ENCODE data around the gene ZNF385C.

ZNF385C gene

DNA sequence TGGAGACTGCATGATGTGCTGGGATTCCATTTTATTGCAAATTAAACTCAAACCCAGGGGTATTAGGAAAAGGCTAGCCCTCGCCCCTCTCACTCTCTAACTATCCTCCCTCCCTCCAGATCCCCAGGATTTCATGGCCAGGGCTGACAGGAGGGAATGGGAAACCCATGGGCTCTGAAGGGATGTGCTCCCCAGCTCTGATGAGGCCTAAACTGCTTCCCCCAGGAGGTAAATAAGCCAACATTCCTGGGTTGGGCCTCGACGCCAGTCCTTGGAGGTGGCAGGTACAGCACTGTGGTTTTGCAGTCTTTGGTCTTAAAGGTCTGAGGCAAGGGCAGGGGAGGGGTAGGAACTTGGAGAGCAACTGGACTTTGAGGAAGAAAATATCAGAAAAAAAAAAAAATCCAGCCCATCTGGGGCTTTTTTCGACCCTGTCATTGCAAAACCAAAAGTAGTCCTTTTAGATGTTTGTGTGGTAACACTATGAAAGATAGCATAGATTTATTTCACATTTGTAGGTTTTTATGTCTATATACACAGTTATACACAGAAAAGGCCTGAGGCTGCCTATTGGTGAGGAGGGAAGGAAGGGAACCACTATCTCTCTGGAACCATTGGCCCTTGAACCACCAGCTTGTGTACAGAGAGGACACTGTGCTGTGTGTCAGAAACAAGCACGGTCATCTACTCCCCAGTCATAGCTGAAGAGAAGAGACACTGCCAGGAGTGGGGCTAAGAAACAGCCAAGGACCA, 59.9 kb downstream of the ZNF385C start:
- H3K9me3 ChIP-seq (ENCODE audit: control insufficient read depth, insufficient read depth, low read length): no peaks in the 10 kb centered on the region
- WGBS (ENCODE audit: insufficient coverage, insufficient read length): no CpG with 5 or more reads among the region's 5 CpGs
- H3K27me3 ChIP-seq (ENCODE audit: control insufficient read depth, insufficient read depth, low read length): no peaks in the 10 kb centered on the region
- no peaks in the 10 kb centered on the region; the same call in 1 of the 2 replicates for H3K4me1 ChIP-seq (ENCODE audit: control insufficient read depth, insufficient read depth, low read length)
- H3K4me3 ChIP-seq (ENCODE audit: low read length): no peak overlapping the region
- no peaks in the 10 kb centered on the region for H3K36me3 ChIP-seq (ENCODE audit: control insufficient read depth, insufficient read depth, low read length)
- H3K27ac ChIP-seq (ENCODE audit: low read length): no peak overlapping the region
- no peak for DNase-seq (ENCODE audit: low read depth, low spot score)

DNA sequence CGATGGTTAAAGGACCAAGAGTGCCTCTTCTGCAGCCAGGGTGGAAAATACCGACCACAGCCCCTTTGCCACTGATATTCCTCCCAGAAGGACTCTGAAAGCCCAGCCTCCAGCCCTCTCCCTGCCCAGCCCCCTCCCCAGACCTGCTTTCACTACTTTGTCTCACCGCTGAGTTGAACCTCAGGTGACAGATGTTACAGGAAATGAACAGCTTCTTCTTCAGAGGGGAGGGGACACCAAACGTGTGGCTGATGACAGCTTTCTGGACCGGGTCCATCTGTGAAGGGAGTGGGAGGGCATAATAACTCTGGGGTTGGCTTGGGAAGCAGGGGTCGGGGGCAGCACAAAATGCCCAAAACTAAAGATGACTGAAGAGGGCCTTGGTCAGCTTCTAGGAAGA, 64.2 kb downstream of the ZNF385C start:
- H3K4me1 ChIP-seq (ENCODE audit: control insufficient read depth, insufficient read depth, low read length): no peaks in the 10 kb centered on the region
- no peak overlapping the region for H3K27ac ChIP-seq (ENCODE audit: low read length)
- no peaks in the 10 kb centered on the region for H3K9me3 ChIP-seq (ENCODE audit: control insufficient read depth, insufficient read depth, low read length)
- DNase-seq (ENCODE audit: low read depth, low spot score): no peak
- no peaks in the 10 kb centered on the region for H3K36me3 ChIP-seq (ENCODE audit: control insufficient read depth, insufficient read depth, low read length)
- WGBS (ENCODE audit: insufficient coverage, insufficient read length): no CpG with 5 or more reads among the region's 6 CpGs
- H3K27me3 ChIP-seq (ENCODE audit: control insufficient read depth, insufficient read depth, low read length): no peaks in the 10 kb centered on the region
- H3K4me3 ChIP-seq (ENCODE audit: low read length): no peak overlapping the region

DNA sequence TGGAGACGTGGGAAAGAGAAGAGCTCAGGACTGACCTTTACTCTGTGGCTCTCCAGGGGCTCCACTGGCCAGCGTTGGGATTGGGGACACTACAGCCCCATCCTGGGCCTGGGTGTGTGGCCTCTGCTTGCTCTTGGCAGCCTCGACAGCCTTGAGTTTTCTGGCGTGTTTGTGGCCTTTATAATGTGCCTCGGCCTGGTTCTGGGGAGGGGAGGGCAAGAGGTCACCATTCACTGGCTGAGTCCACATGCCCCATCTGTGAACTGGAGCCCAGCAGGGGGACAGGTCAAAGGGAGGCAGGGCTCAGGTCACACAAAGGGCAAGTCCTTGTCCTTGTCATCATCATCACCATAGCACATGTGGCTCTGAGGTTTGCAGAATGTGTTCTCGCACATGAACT, 66.7 kb downstream of the ZNF385C start:
- peaks cover 8% of the 10 kb centered on the region; the same call in 1 of the 2 replicates for H3K4me1 ChIP-seq (ENCODE audit: control insufficient read depth, insufficient read depth, low read length)
- no peak overlapping the region for H3K27ac ChIP-seq (ENCODE audit: low read length)
- H3K4me3 ChIP-seq (ENCODE audit: low read length): no peak overlapping the region
- no peaks in the 10 kb centered on the region for H3K9me3 ChIP-seq (ENCODE audit: control insufficient read depth, insufficient read depth, low read length)
- 0 out of 2 replicates have a peak, but pooled peaks cover 3% of the 10 kb centered on the region for H3K36me3 ChIP-seq (ENCODE audit: control insufficient read depth, insufficient read depth, low read length)
- no CpG with 5 or more reads among the region's 6 CpGs for whole genome bisulfite sequencing (ENCODE audit: insufficient coverage, insufficient read length)
- H3K27me3 ChIP-seq (ENCODE audit: control insufficient read depth, insufficient read depth, low read length): no peaks in the 10 kb centered on the region
- DNase-seq (ENCODE audit: low read depth, low spot score): no peak

DNA sequence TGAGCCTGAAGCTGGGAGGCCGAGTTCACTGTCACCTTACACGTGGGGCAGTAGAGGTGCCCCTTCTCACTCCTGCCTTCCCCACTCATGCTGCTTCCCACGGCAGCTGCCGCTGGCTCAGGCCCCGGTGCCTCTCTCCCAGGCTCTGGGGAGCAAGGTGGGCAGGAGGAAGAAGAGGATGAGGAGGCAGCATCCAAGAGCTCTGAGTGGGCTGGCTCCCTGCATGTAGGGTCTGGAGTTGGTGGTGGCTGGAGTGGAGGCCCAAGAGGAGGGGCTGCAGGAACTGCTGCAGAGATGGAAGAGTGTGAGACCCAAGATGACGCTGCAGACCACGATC, 69.5 kb downstream of the ZNF385C start:
- Histone ChIP-seq H3K27me3 (ENCODE audit: control insufficient read depth, insufficient read depth, low read length) (no peaks in the 10 kb centered on the region), H3K4me1 (ENCODE audit: control insufficient read depth, insufficient read depth, low read length) (peaks cover 8% of the 10 kb centered on the region; the same call in 1 of the 2 replicates), H3K9me3 (ENCODE audit: control insufficient read depth, insufficient read depth, low read length) (no peaks in the 10 kb centered on the region), H3K4me3 (ENCODE audit: low read length) (no peak overlapping the region), H3K27ac (ENCODE audit: low read length) (no peak overlapping the region), H3K36me3 (ENCODE audit: control insufficient read depth, insufficient read depth, low read length) (peaks cover 8% of the 10 kb centered on the region)
- DNase-seq (ENCODE audit: low read depth, low spot score): no peak
- WGBS (ENCODE audit: insufficient coverage, insufficient read length): no CpG with 5 or more reads among the region's 7 CpGs

DNA sequence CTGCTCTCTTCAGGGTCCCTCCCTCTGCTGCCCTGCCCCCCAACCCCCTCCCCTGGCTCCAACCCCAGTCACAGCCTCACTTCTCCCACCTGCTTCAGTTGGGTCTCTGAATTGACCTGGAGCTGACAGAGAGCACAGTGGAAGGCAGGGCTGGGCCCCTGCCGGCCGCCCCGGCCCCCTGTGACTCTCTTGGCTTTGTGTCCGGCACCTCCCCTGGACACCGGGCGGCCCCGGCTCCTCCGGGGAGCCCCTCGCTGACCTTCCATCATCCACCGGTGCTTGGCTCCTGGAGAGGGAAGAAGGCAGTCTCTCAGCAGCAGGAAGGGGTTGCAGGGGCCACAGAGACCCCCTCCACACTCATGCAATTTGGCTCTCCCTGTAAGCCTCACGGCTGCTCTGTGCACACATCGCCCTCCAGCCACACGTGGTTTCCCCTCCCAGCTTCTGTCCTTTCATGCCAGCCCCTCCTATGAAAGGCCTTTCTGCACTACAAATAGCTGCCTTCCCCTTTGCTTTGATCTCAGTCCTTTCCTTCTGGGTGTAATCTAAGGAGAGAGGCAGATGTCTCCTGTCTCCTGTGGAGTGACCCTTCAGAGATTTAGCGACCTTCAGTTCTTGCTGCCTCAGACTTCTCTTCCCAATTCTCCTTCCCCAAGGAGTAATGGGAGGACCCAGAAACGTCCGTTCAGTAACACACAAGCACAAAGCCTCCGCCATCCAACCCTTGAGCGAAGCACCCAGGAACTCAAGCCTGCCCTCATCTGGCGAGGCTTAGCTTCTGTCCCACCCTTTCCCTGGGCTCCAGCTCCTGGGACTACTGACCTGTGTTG, 70.1 kb downstream of the ZNF385C start:
- peaks cover 8% of the 10 kb centered on the region; the same call in 1 of the 2 replicates for H3K4me1 ChIP-seq (ENCODE audit: control insufficient read depth, insufficient read depth, low read length)
- no peak for DNase-seq (ENCODE audit: low read depth, low spot score)

DNA sequence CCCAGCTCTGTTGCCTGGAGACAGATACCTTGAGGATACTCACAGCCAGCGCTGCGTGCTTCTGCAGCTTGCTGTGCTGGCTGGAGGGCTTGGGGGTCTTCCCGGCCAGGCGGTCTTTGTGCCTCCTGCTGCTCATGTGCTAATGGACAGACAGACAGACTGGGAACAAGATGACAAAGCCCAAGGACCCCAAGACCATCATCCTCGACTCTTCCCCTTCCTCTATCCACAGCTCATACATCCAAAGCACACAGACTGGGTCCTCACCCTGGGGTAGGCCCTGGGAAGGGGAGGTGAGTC, 70.7 kb downstream of the ZNF385C start:
- peaks cover 17% of the 10 kb centered on the region for H3K36me3 ChIP-seq (ENCODE audit: control insufficient read depth, insufficient read depth, low read length)
- H3K27me3 ChIP-seq (ENCODE audit: control insufficient read depth, insufficient read depth, low read length): no peaks in the 10 kb centered on the region
- no peak for DNase-seq (ENCODE audit: low read depth, low spot score)
- no CpG with 5 or more reads among the region's 5 CpGs for WGBS (ENCODE audit: insufficient coverage, insufficient read length)
- H3K9me3 ChIP-seq (ENCODE audit: control insufficient read depth, insufficient read depth, low read length): no peaks in the 10 kb centered on the region
- H3K4me3 ChIP-seq (ENCODE audit: low read length): no peak overlapping the region
- H3K4me1 ChIP-seq (ENCODE audit: control insufficient read depth, insufficient read depth, low read length): peaks cover 8% of the 10 kb centered on the region; the same call in 1 of the 2 replicates
- no peak overlapping the region for H3K27ac ChIP-seq (ENCODE audit: low read length)

More for the DNA sequence above, 70.1 kb downstream of the ZNF385C start:
- Histone ChIP-seq H3K27ac (ENCODE audit: low read length) (no peak overlapping the region), H3K4me3 (ENCODE audit: low read length) (no peak overlapping the region), H3K9me3 (ENCODE audit: control insufficient read depth, insufficient read depth, low read length) (no peaks in the 10 kb centered on the region), H3K36me3 (ENCODE audit: control insufficient read depth, insufficient read depth, low read length) (peaks cover 13% of the 10 kb centered on the region), H3K27me3 (ENCODE audit: control insufficient read depth, insufficient read depth, low read length) (no peaks in the 10 kb centered on the region)
- WGBS (ENCODE audit: insufficient coverage, insufficient read length): no CpG with 5 or more reads among the region's 19 CpGs

DNA sequence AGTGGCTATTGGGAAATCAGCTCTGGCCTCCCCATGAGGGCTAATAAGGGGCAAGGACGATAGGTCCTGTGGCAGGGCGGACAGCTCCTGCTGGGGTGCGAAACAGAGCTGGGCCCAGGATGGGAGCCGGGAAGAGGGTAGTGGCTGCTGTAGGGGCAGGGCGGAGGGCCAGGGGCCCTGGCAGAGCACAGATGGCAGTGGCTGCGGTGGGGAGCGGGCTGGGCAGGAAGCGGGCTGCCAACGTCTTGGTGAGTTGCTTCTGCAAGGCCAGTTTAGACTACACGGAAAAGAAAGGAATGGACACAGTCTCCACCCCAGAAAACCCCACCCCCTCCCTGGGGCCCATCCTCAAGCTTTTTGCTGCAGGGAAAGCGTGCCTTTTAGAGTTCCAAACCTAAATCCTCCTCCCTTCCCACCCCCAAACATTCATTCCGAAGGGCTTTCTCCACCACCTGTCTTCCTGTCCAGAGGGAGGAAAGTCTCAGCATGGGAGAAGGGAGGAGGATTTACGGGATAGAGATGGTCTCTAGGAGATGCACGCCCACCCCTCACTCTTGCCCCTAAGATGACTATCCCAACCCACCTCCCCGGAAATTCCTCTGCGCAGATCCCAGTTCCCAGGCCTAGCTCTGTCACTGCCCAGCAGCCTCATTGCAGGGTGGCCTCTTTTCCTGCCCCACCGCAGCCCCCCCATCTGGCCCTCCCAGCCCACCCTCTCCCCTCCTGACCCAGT, 71.2 kb downstream of the ZNF385C start:
- Histone ChIP-seq H3K4me1 (ENCODE audit: control insufficient read depth, insufficient read depth, low read length) (peaks cover 8% of the 10 kb centered on the region; the same call in 1 of the 2 replicates), H3K9me3 (ENCODE audit: control insufficient read depth, insufficient read depth, low read length) (no peaks in the 10 kb centered on the region), H3K36me3 (ENCODE audit: control insufficient read depth, insufficient read depth, low read length) (peaks cover 19% of the 10 kb centered on the region), H3K27ac (ENCODE audit: low read length) (no peak overlapping the region), H3K27me3 (ENCODE audit: control insufficient read depth, insufficient read depth, low read length) (no peaks in the 10 kb centered on the region), H3K4me3 (ENCODE audit: low read length) (no peak overlapping the region)
- WGBS (ENCODE audit: insufficient coverage, insufficient read length): no CpG with 5 or more reads among the region's 17 CpGs
- no peak for DNase-seq (ENCODE audit: low read depth, low spot score)

DNA sequence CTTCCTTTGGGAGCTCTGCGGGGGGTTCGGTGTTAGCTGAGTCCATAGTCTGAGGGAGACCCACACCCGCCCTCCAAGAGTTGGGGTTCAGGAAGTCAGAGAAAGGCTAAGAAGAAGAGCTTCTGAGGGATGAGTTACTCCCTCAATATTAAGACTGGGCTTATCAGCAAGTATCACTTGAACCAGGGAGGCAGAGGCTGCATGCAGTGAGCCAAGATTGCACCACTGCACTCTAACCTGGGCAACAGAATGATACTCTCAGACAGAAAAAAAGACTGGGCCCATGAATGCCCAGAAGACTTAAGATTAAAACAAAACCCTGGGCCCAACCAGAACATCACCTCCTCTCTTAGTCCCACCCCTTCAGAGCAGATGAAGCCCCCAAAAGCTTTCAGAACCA, 72.3 kb downstream of the ZNF385C start:
- Histone ChIP-seq H3K9me3 (ENCODE audit: control insufficient read depth, insufficient read depth, low read length) (no peaks in the 10 kb centered on the region), H3K4me3 (ENCODE audit: low read length) (no peak overlapping the region), H3K27me3 (ENCODE audit: control insufficient read depth, insufficient read depth, low read length) (no peaks in the 10 kb centered on the region), H3K36me3 (ENCODE audit: control insufficient read depth, insufficient read depth, low read length) (peaks cover 19% of the 10 kb centered on the region), H3K4me1 (ENCODE audit: control insufficient read depth, insufficient read depth, low read length) (peaks cover 8% of the 10 kb centered on the region; the same call in 1 of the 2 replicates), H3K27ac (ENCODE audit: low read length) (no peak overlapping the region)
- DNase-seq (ENCODE audit: low read depth, low spot score): no peak
- WGBS (ENCODE audit: insufficient coverage, insufficient read length): no CpG with 5 or more reads among the region's 3 CpGs

DNA sequence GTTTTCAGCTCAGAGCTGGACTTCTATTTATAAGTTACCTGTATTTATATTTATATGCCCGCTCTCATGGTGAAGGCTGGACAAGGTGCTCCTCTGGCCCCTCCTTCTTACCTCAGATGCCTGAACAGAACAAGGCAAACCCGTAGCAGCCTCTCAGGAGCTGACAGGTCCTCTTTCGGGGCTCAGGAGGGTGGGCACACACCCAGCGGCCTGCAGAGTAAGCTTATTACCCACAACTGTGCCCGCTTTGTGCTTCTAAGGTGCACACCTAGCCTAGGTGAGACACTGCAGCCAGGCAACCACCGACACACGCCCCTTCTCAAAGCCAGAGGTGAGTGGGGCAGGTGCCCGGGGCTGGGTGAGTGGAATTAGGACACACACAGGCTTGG, 73.1 kb downstream of the ZNF385C start:
- DNase-seq (ENCODE audit: low read depth, low spot score): no peak
- WGBS (ENCODE audit: insufficient coverage, insufficient read length): no CpG with 5 or more reads among the region's 8 CpGs
- H3K27me3 ChIP-seq (ENCODE audit: control insufficient read depth, insufficient read depth, low read length): no peaks in the 10 kb centered on the region
- H3K36me3 ChIP-seq (ENCODE audit: control insufficient read depth, insufficient read depth, low read length): peaks cover 19% of the 10 kb centered on the region
- no peaks in the 10 kb centered on the region for H3K9me3 ChIP-seq (ENCODE audit: control insufficient read depth, insufficient read depth, low read length)
- H3K27ac ChIP-seq (ENCODE audit: low read length): no peak overlapping the region
- H3K4me3 ChIP-seq (ENCODE audit: low read length): no peak overlapping the region
- H3K4me1 ChIP-seq (ENCODE audit: control insufficient read depth, insufficient read depth, low read length): peaks cover 8% of the 10 kb centered on the region; the same call in 1 of the 2 replicates

DNA sequence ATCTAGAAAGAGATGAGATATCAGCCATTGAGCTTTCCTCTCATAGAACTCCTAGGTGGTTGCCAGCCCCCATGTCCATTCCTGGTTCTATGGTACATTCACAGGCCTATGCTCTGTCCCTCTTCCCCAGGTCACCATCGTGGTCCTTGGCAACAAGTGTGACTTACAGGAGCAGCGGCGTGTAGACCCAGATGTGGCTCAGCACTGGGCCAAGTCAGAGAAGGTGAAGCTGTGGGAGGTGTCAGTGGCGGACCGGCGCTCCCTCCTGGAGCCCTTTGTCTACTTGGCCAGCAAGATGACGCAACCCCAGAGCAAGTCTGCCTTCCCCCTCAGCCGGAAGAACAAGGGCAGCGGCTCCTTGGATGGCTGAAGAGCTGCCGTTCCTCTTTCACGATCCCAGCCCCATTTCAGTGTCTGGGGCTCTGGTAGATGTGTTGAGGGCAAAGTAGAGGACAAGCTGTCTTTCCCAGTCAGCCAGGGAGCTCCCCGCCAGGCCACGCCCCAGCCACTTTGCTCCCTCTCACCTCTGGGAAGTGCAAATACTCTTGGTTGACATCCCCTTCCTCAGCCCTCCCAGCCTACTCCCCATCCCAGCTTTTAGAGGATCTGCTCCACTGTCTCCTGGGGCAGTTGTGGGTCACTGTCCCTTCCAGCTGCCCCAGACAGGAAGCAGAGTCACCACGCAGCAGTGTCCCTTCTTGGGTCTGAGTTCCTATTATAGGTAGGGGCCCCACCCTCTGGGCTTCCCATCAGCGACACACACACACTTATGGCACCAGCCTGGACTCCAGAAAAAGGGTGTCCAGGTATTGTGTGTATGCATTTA, 74.5 kb downstream of the ZNF385C start:
- Histone ChIP-seq H3K27me3 (ENCODE audit: control insufficient read depth, insufficient read depth, low read length) (no peaks in the 10 kb centered on the region), H3K4me3 (ENCODE audit: low read length) (no peak overlapping the region), H3K27ac (ENCODE audit: low read length) (no peak overlapping the region), H3K4me1 (ENCODE audit: control insufficient read depth, insufficient read depth, low read length) (peaks cover 6% of the 10 kb centered on the region; the same call in 1 of the 2 replicates), H3K36me3 (ENCODE audit: control insufficient read depth, insufficient read depth, low read length) (peaks cover 19% of the 10 kb centered on the region), H3K9me3 (ENCODE audit: control insufficient read depth, insufficient read depth, low read length) (no peaks in the 10 kb centered on the region)
- no peak for DNase-seq (ENCODE audit: low read depth, low spot score)
- WGBS (ENCODE audit: insufficient coverage, insufficient read length): no CpG with 5 or more reads among the region's 15 CpGs
